Thoracic aorta (tissue), 2 donors: ENCODE data around the gene ASH1L. TPM values are rescaled to one million over a fixed set of nuclear protein-coding genes. Genes with fewer than 3 reads are reported as not detected.
"Not testable (repeated sequence)": the region's sequence is repeated elsewhere in the genome, so short reads cannot be mapped to it uniquely, and the experiment has no call there.

Source experiments
- ATAC-seq: fragments of 150-250 bp; one replicate; pipeline ENCODE4 v1.8.0; 2017; ENCODE audit warnings: low read depth; ENCODE audit not compliant: insufficient number of reproducible peaks, low FRiP score
- DNase-seq: peaks from one replicate; pipeline ENCODE4 v3.0.0-alpha.2; 2020; ENCODE audit warnings: low spot score
- H3K27ac ChIP-seq, 2 donors: fragments of 200-600 bp; sonication (generic); 1 replicate in 1 of 2; 2 replicates in 1 of 2; pipeline ENCODE4 v1.5.1; 2016; ENCODE audit warnings: mild to moderate bottlenecking in 2 of 2, moderate library complexity in 2 of 2
- H3K27me3 ChIP-seq: fragments of 200-600 bp; sonication (generic); replicated peaks from 2 replicates; pipeline ENCODE4 v1.6.0; 2016; ENCODE audit warnings: mild to moderate bottlenecking; ENCODE audit not compliant: insufficient read depth
- H3K36me3 ChIP-seq: fragments of 200-600 bp; sonication (generic); one replicate; pipeline ENCODE4 v1.5.1; 2016
- H3K4me1 ChIP-seq, 2 donors: fragments of 200-600 bp; sonication (generic); 1 replicate in 1 of 2; 2 replicates in 1 of 2; pipeline versions ENCODE4 v1.5.1 to v1.6.0; 2016; ENCODE audit warnings: low read depth in 2 of 2, mild to moderate bottlenecking in 1 of 2; ENCODE audit not compliant: control insufficient read depth in 1 of 2
- H3K4me3 ChIP-seq: fragments of 200-600 bp; sonication (generic); 2 replicates; pipeline ENCODE4 v1.5.1; 2016; ENCODE audit warnings: mild to moderate bottlenecking
- H3K9me3 ChIP-seq: fragments of 200-600 bp; sonication (generic); 2 replicates; pipeline ENCODE4 v1.5.1; 2016
- total RNA-seq, 2 donors: library from RNA; depleted of rRNA; stranded (reverse); fragments of >200 nt; gene quantifications; one replicate each; pipeline versions ENCODE4 v1.1.0 to v1.2.3, GENCODE V29; 2016
- TF ChIP-seq, protein P1 (sequence below): fragments of 200-600 bp; sonication (generic); IDR thresholded peaks from one replicate; pipeline ENCODE4 v1.5.1; 2019; ENCODE audit warnings: antibody characterized with exemption

Gene ASH1L
- 10 to 100 TPM; 52.7 to 84.2 TPM for total RNA-seq

DNA sequence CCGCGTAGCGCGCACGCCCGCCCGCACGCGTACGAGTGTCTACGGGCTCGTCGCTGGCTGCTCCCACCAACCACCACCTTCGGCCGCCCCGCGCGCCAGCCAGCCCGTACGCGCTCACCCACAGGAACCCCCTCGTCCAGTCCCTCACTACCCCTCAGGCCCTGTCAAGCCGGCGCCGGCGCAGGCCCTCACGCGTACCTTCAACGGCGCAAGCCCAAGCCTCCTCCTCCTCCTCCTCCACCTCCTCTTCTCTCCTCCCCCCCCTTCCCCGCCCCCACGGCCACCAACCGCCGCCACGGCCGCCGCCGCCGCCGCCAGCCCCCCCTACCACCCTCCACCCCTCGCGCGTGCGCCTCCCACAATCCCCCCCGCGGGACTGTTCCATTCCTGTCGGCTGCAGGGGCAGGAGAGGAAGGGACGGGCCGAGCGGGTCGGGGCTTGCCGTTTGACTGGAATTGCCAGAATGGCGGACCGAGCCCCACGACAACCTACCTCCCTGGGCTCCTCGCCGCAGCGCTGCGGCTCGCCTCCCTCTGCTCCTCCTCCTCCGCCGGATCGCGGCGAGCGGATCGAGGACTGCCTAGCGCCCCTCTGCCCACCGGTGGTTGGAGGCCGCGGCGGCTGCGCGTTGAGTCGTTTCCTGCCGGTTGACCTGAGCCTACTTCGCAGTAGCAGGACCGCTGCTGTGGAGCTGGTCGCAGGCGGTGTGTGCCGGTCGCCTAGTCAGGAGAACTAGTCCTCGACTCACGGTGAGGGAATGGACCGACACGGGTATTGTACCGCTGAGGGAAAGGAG lies at the start of gene ASH1L:
Gene ASH1L (minus strand): TSS at position 223 of the 796 bp plus-strand sequence. CDS start 41,284 bp downstream, outside the sequence.
- peak within 1 kb of the TSS; percentile 92 to 98 for H3K27ac ChIP-seq
- TF ChIP-seq, protein P1, sequence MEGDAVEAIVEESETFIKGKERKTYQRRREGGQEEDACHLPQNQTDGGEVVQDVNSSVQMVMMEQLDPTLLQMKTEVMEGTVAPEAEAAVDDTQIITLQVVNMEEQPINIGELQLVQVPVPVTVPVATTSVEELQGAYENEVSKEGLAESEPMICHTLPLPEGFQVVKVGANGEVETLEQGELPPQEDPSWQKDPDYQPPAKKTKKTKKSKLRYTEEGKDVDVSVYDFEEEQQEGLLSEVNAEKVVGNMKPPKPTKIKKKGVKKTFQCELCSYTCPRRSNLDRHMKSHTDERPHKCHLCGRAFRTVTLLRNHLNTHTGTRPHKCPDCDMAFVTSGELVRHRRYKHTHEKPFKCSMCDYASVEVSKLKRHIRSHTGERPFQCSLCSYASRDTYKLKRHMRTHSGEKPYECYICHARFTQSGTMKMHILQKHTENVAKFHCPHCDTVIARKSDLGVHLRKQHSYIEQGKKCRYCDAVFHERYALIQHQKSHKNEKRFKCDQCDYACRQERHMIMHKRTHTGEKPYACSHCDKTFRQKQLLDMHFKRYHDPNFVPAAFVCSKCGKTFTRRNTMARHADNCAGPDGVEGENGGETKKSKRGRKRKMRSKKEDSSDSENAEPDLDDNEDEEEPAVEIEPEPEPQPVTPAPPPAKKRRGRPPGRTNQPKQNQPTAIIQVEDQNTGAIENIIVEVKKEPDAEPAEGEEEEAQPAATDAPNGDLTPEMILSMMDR, result no peak
- H3K4me3 ChIP-seq, result peak within 1 kb of the TSS; percentile 99
- H3K36me3 ChIP-seq, result no peaks in the 10 kb centered on the region
- H3K27me3 ChIP-seq, result no peaks in the 10 kb centered on the region
- no peaks in the 10 kb centered on the region for H3K9me3 ChIP-seq
- DNase-seq (peak; percentile 82), ATAC-seq (peak; percentile 96)
- H3K4me1 ChIP-seq, result peaks cover 30 to 44% of the 10 kb centered on the region in 2 donors

GRCh38 chr1:155610257-155610647 lies 47.6 kb upstream of the ASH1L start:
- peak overlapping the region; percentile 72 for H3K4me3 ChIP-seq

GRCh38 chr1:155609515-155610256 lies 47.1 kb upstream of the ASH1L start, which contains the start of gene MSTO1:
Gene MSTO1 (plus strand): TSS chr1:155610218. CDS start chr1:155610249, 31 bp downstream.
- peak; percentile 98 for DNase-seq
- H3K27ac ChIP-seq, result peak within 1 kb of the TSS; percentile 50 to 74
- peak; percentile 98 for ATAC-seq
- no peaks in the 10 kb centered on the region for H3K9me3 ChIP-seq
- H3K4me3 ChIP-seq, result peak within 1 kb of the TSS; percentile 72
- H3K4me1 ChIP-seq, result peaks cover 0 to 3% of the 10 kb centered on the region in 2 donors
- TF ChIP-seq, protein P1, result no peak
- no peaks in the 10 kb centered on the region for H3K27me3 ChIP-seq
- peaks cover 5% of the 10 kb centered on the region for H3K36me3 ChIP-seq

More at GRCh38 chr1:155610257-155610647, 47.6 kb upstream of the ASH1L start:
- H3K9me3 ChIP-seq, H3K27me3 ChIP-seq, H3K36me3 ChIP-seq, H3K4me1 ChIP-seq, ATAC-seq, DNase-seq, H3K27ac ChIP-seq: not testable (repeated sequence)

GRCh38 chr1:155608888-155609225 lies 46.3 kb upstream of the ASH1L start:
- Histone ChIP-seq H3K27me3 (no peaks in the 10 kb centered on the region), H3K4me3 (no peak overlapping the region), H3K4me1 (peaks cover 0 to 3% of the 10 kb centered on the region in 2 donors), H3K27ac (no peak overlapping the region), H3K36me3 (peaks cover 5% of the 10 kb centered on the region), H3K9me3 (no peaks in the 10 kb centered on the region)
- ATAC-seq (no peak), DNase-seq (no peak)
- TF ChIP-seq, protein P1, result no peak

DNA sequence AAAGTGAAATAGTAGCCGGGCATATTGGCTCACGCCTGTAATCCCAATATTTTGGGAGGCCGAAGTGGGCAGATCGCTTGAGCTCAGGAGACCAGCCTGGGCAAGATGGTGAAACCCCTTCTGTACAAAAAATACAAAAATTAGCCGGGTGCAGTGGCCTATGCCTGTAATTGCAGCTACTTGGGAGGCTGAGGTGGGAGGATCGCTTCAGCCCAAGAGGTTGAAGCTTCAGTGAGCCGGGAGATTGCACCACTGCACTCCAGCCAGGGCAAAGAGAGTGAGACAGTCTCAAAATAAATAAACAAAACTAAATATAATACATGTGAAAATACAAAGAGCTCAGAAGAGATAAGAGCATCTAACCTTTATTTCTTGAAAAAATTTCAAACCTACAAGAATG lies 45.1 kb upstream of the ASH1L start:
- Histone ChIP-seq H3K4me3 (no peak overlapping the region), H3K9me3 (no peaks in the 10 kb centered on the region), H3K27ac (no peak overlapping the region), H3K4me1 (peaks cover 0 to 3% of the 10 kb centered on the region in 2 donors), H3K36me3 (no peaks in the 10 kb centered on the region), H3K27me3 (no peaks in the 10 kb centered on the region)
- DNase-seq (no peak), ATAC-seq (no peak)
- TF ChIP-seq, protein P1, result no peak

GRCh38 chr1:155599828-155600572 lies 37.4 kb upstream of the ASH1L start:
- not testable (repeated sequence) for H3K36me3 ChIP-seq, H3K27me3 ChIP-seq, H3K4me1 ChIP-seq, H3K27ac ChIP-seq, H3K4me3 ChIP-seq, H3K9me3 ChIP-seq, ATAC-seq, DNase-seq
